T-helper 2 cell (primary cell): Measurements from ENCODE around the gene RIPOR1.
"Not testable (repeated sequence)": the region's sequence is repeated elsewhere in the genome, so short reads cannot be mapped to it uniquely, and the experiment has no call there.

ENCODE experiments used
- DNase-seq, 5 experiments: peaks; one replicate each; pipeline versions ENCODE4 v3.0.0 to v3.0.0-alpha.2; 2012 to 2022

Gene RIPOR1

DNA sequence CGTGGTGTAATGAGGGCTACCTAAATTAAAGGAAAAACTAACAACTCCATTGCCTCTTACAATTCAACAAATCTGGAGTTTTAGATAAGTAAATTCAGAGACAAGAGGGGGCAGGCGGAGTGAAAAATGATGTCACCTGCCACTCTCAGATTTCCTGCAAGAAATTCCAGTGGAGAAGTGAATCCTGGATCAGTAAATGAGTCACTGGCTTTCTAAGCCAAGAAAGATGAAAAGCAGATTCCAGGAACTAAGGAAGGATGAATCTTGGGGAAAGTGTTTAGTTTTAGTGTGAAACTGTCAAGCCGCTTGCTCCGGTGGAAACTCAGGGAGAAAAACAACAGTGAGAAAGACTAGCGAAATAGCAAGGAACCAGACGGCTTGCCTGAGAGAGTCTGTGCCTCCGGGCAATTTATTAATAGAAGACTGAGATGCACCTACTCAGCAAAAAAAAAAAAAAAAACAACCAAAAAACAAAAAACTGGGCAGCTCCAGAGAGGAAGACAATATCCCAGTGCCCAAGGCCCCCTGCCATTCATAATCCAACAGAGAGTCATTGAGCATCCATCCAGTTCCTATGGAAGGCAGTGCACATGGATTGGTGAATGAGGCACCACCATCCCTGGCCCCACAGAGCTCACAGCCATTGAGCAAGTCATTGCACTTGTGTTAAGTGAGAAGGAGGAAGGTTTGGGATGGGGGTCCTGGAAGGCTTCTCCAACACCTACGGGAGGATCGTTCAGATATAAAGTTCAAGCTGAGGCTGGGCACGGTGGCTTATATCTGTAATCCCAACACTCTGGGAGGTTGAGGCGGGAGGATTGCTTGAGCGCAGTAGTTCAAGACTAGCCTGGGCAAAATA is 12.1 kb upstream of the RIPOR1 start:
- DNase-seq: no peak

- DNase-seq: no peak
Observed at GRCh38 chr16:67517155-67517445, 11.5 kb upstream of the RIPOR1 start.

GRCh38 chr16:67517661-67518423 is 10.8 kb upstream of the RIPOR1 start:
- DNase-seq: no peak

DNA sequence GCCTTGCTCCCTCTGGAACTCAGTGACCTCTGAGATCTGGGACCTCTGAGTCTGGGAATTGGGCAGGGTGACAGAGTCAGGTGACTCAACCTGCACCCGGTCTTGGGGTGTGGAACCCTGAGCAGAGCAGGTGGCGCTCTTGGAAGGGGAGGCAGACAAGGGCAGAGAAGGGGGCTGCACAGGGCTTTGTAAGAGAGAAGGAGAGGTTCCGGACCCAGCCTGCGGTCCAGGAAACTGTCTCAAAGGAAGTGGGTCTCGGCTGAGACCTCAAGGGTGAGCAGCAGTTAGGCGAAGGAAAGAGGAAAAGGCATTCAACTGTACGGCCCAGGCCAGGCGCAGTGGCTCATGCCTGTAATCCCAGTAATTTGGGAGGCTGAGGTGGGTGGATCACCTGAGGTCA is 10.0 kb upstream of the RIPOR1 start:
- no peak for DNase-seq

GRCh38 chr16:67519242-67519641 is 9.4 kb upstream of the RIPOR1 start:
- no peak for DNase-seq

DNA sequence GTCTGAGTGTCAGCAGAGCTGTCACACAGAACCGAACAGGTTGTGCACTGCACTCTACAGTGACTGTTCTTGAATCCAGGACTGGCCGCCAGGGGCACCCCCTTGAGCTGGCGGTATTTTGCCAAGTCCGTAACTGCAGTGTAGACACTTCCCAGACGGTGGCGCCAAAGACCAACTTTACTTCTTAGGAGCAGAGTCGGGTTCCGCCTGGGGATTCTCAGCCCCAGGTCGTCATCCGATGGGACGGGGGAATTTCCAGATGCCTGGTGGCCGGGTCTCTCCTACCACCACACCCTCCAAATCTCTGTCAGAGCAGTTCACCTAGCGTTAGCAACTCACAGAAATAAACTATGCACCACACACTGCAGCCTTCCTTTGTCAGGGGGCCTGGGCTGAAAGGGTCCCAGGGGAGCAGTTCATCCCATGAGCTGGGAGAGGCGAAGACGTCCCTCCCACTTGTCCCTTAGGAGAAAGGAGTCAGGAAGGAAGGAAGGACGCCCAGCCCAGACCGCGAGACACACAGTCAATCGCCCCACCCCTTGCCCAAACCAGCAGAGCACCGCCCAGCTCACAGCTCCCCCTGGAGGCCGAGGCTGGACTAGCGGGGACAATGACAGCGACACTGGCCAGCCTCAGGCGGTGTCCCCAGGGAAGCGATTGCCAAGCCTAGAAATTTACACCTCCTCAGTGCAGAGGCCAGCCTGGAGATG is 7.4 kb upstream of the RIPOR1 start:
- peak; percentile 90 to 98 (median 94) for DNase-seq

DNA sequence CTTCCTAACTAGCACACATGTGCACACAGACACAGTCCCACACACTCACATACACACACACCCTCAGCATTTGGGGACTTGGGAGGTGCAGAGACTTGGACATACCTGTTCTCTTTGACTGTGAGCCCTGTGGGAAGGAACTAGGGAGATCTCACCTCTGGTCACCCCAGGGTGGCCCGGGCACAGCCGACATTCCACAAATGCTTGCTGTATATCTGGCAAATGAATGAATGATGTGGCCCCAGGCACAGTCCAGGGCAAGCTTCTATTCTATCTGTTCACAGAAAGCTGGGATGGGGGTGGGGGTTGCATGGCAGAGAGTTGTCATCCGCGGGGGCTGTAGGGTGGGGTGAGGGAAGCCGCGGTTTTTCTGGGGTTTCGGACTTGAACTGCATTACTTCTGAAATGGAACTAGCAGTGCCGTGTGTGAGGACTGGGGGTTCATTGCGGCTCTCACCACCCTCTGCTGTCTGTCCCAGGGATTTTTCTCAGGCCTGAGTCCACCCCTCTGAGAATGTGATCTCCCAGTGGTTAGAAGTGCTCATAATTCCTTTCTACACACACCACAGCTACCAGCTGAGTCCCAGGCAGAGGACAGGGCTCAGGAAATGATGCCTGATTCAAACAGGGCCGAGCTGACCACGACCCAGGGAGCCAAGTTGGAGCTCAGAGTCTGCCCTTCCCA is 3.3 kb upstream of the RIPOR1 start:
- DNase-seq: no peak

DNA sequence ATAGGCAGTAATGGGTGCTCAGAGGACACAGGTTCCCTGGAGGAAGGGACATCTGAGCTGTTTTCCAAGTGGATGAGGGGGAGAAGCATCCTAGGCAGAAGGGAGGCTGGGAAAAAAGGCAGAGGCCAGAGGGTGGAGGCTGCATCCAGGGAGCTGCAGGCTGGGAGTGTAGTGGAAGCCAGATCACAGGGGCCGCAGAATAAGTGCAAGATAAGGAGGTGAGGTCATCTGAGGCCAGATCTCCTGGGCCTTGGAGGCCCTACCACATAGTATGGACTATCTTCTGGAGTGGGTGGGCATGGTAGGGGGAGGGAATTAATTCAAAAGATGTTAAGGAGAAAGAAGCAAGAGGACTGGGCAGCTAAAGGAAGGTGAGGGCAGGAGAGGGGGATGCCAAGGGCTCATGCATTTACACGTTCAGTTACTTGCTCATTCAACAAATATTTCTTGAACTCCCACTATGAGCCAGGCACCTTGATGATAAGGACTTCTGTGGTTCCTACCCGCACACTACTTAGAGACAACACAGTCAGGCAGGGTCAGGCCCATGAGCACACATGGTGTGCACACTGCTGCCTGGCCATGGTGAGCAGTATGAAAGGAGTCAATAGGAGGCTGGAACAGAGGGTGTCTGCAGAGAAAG is 2.4 kb upstream of the RIPOR1 start:
- peak in 1 of 5 experiments; percentile 45 for DNase-seq

DNA sequence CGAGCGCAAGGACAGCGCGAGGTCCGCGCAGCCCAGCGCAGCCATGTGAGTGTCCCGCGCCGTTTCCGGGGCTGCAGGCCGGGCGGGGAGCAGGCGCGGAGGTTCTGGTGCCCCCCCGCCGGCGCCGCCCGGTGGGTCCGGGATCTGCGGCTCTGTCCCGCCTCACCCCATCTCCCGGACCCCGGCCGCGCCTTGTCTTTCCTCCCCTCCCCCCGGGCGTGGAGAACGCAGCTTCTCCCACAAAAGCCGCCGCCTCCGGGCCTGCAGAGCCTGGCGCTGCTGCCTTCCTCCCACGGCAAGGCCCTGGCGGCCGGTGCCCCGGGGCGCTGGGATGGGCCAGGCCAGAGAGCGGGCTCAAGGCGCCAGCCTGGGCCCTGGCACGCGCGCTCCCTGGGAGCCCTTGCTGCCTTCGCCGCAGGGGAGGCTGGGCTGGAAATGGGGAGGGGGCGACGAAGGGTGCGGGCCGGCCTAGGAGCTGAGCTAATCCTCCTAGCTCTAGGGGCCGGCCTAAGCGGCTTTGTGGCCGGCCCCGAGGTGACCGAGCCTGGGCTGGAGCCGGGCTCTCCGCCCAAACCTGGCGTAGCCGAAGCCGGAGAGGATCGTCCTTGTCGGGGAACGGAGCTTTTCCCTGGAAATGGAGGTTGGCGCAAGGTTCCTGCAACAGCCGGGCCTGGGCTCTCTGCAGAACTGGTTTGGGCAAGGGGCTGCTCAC is 397 bp downstream of the RIPOR1 start:
- DNase-seq: peak in 1 of 5 experiments; percentile 31

- DNase-seq: no peak
Observed at GRCh38 chr16:67529582-67530012, 968 bp downstream of the RIPOR1 start.

DNA sequence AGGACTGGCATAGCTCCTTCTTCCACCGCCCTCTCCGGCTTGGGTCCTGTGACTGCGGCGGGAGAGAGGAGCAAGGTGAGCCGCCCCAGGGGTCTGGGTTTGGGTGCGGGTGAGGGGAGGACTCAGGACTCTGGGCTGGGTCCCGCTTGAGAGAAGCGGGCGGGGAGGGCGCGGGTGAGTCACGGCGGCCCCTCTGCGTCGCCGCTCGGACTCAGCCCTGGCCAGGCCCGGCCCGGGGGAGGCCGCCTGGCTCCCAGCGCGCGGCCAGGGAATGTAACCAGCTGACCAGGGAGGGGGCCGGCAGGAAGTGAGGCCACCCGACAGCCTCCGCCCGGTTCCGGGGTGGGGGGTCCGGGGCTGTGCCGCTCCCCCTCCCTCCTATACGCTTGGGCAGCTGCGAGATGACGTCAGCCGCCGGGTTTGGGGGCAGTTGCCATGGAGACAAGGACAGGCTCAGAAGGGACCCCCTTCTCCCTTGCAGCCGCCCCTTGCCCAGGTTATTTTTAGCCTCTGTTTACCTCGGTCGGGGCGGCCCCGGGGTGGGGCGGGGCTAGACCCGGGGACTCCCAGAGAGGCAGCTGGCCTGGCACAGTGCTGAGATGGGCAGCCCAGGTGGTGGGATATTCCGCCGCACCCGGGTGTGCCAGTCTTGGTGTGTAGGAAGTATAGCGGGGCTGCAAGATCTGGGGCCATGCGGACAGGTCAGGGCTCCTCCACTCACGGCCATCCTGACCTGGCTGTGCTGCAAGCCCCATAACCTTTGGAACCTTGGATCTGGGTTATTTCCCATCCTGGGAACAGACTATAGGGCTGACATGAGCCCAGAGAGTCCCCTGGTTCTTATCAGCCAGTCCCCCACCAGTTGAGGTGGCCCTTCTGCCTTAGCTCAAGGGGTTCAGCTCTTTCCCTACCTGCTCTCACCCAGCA is 1.6 kb downstream of the RIPOR1 start:
- no peak for DNase-seq

- DNase-seq: no peak
Observed at GRCh38 chr16:67531247-67531646, 2.6 kb downstream of the RIPOR1 start.

GRCh38 chr16:67533024-67533560 is 4.5 kb downstream of the RIPOR1 start:
- no peak for DNase-seq

DNA sequence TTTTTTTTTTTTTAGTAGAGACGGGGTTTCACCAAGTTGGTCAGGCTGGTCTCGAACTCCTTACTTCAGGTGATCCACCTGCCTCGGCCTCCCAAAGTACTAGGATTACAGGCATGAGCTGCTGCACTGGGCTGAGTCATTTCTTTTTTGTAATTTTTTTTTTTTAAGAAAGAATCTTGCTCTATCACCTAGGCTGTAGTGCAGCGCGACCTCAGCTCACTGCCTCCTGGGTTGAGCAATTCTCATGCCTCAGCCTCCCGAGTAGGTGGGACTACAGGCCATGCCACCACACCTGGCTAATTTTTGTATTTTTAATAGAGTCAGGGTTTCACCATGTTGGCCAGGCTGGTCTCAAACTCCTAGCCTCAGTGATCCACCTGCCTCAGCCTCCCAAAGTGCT is 5.4 kb downstream of the RIPOR1 start:
- DNase-seq: not testable (repeated sequence)

DNA sequence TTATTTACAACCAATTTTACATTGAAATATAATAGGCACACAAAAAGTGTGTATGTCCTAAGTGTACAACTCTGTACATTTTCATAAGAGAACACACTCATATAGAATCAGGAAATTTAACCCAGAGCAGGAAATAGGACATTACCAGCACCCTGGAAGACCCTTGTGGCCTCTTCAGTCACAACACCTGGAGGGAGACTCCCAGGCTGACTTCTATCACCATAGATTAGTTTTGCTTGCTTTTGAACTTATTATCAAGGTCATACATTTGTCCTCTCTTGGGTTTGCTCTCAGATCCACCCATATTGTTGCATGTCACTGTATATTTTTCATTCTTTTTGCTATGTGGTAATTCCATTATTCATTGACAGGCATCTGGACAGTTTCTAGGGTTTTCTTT is 5.8 kb downstream of the RIPOR1 start:
- DNase-seq: no peak

GRCh38 chr16:67535201-67535600 is 6.6 kb downstream of the RIPOR1 start:
- no peak for DNase-seq

GRCh38 chr16:67537270-67537635 is 8.6 kb downstream of the RIPOR1 start:
- DNase-seq: peak; percentile 33 to 41 (median 38)

DNA sequence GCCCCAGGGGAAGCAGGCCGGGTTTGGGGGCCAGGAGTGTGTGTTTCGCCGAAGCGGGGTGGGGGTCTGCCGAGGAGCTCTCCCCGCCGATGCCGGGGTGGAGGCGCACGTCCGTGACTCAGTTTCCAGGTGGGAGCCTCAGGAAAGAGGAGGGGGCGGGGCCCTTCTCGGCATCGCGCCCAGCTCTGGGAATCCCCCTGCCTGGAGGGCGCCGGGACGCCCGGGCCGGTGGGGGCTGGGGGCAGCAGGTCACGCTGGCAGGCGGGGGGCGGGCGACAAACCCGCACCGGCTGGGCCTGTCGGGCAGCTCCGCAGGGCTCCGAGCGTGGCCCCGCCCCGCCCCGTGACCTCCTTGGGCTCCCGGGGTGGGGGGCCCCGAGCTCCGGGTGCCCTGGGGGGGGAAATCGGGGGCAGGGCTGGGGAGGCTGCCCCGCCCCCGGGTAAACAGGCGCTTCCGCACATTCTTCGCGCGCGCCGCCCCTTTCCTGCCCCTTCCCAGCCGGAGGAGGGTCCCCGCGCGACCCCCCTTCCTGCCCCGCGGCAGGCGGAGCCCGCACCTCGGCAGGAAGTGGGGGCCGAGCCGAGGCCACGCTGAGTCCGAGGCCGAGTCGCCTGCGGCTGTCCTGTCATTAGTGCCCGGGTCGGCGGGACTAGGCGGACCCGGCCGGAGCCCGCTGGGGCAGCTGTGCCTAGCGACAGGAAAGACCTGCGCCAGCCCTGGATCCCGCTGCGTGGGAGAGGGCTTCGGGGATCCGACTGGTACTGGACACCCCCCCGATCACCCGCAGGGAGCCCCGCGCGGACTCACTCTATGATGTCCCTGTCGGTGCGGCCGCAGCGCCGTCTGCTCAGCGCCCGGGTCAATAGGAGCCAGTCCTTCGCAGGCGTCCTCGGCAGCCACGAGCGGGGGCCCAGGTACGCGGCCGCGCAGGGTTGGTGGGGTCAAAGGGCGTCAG is 9.3 kb downstream of the RIPOR1 start:
- DNase-seq: peak; percentile 30 to 76 (median 67)

GRCh38 chr16:67538666-67539101 is 10.1 kb downstream of the RIPOR1 start:
- no peak for DNase-seq
